AG04449 (cell line): ENCODE measurements around the gene SLC12A8.
A peak's percentile ranks its signal among the peaks of the same experiment; 100 is the strongest.

Source experiments
- CTCF ChIA-PET: fragments of 350-600 bp; formaldehyde crosslinking; extraction: SDS; loops from one replicate; lab custom pipeline; 2021; ENCODE audit warnings: antibody characterized with exemption; lab: Yijun Ruan, JAX
- POLR2A ChIA-PET: fragments of 400-600, 350-600 bp; formaldehyde crosslinking; extraction: SDS; loops from one replicate; lab custom pipeline; 2020; ENCODE audit warnings: antibody characterized with exemption, inconsistent platforms; lab: Yijun Ruan, JAX
- DNase-seq: peaks from one replicate; pipeline ENCODE4 v3.0.0-alpha.2; 2010; ENCODE audit warnings: low read depth, low spot score
- H3K4me3 ChIP-seq: 2 replicates; pipeline ENCODE4 v1.5.1; 2011; ENCODE audit warnings: low read depth, mild to moderate bottlenecking, control low read depth, low read length
- CTCF ChIP-seq: IDR thresholded peaks from one replicate; pipeline ENCODE4 v1.5.1; 2011; ENCODE audit warnings: mild to moderate bottlenecking, moderate library complexity, low read length, control low read depth, inconsistent platforms; ENCODE audit not compliant: insufficient read depth; ENCODE audit errors: missing control alignments

The SLC12A8 gene

GRCh38 chr3:125212509-125213363 lies at the start of gene SLC12A8:
TSS of gene SLC12A8 (minus strand) at chr3:125212748. CDS start at chr3:125211349, 1,399 bp downstream.
- CTCF ChIA-PET = no interaction called here
- DNase-seq = no peak
- TF ChIP-seq CTCF = no peak
- POLR2A ChIA-PET = no interaction called here
- peak within 1 kb of the TSS; percentile 34 for H3K4me3 ChIP-seq

- TF ChIP-seq CTCF = no peak
- DNase-seq = no peak
- POLR2A ChIA-PET = no interaction called here
- CTCF ChIA-PET = no interaction called here
- H3K4me3 ChIP-seq = no peak overlapping the region
Measured at GRCh38 chr3:125262161-125262560, 49.6 kb upstream of the SLC12A8 start.

GRCh38 chr3:125261031-125261430 lies 48.5 kb upstream of the SLC12A8 start:
- DNase-seq = no peak
- POLR2A ChIA-PET = no interaction called here
- no peak overlapping the region for H3K4me3 ChIP-seq
- CTCF ChIA-PET = interaction anchor here (0.6 to 0.8 kb wide), 2 partner anchors 57 to 333 kb away, joined by 3 read pairs; no protein-coding TSS in a partner anchor
- no peak for TF ChIP-seq CTCF

- H3K4me3 ChIP-seq = no peak overlapping the region
- ChIA-PET CTCF (no interaction called here), POLR2A (no interaction called here)
- TF ChIP-seq CTCF = no peak
- no peak for DNase-seq
Measured at GRCh38 chr3:125260158-125260557, 47.6 kb upstream of the SLC12A8 start.

GRCh38 chr3:125257536-125257935 lies 45.0 kb upstream of the SLC12A8 start:
- H3K4me3 ChIP-seq = no peak overlapping the region
- DNase-seq = no peak
- no peak for TF ChIP-seq CTCF
- ChIA-PET POLR2A (no interaction called here), CTCF (no interaction called here)

- H3K4me3 ChIP-seq = no peak overlapping the region
- ChIA-PET CTCF (no interaction called here), POLR2A (no interaction called here)
- no peak for DNase-seq
- TF ChIP-seq CTCF = no peak
Measured at GRCh38 chr3:125256675-125257074, 44.1 kb upstream of the SLC12A8 start.
